HG03520 (cell line): Measurements from ENCODE around the gene RAPGEF3.
A peak's percentile ranks its signal among the peaks of the same experiment; 100 is the strongest.

Source experiments
- ATAC-seq: cut with Tn5 transposase; IDR thresholded peaks from one replicate; pipeline ENCODE4 v1.9.1; 2021; ENCODE audit warnings: mild to moderate bottlenecking, moderate library complexity; ENCODE audit not compliant: unreplicated experiment

The RAPGEF3 gene

GRCh38 chr12:47790676-47791350 is 32.1 kb upstream of the RAPGEF3 start:
- no peak for ATAC-seq

GRCh38 chr12:47789712-47790489 is 31.2 kb upstream of the RAPGEF3 start:
- ATAC-seq = no peak

GRCh38 chr12:47789141-47789540 is 30.5 kb upstream of the RAPGEF3 start:
- no peak for ATAC-seq

- no peak for ATAC-seq
These were observed 29.1 kb upstream of the RAPGEF3 start for GRCh38 chr12:47787596-47788319.

GRCh38 chr12:47786662-47787280 is 28.1 kb upstream of the RAPGEF3 start:
- ATAC-seq = no peak

GRCh38 chr12:47785887-47786661 is 27.4 kb upstream of the RAPGEF3 start:
- no peak for ATAC-seq

GRCh38 chr12:47785036-47785886 is 26.6 kb upstream of the RAPGEF3 start:
- no peak for ATAC-seq

GRCh38 chr12:47783821-47784819 is 25.4 kb upstream of the RAPGEF3 start:
- ATAC-seq = no peak

- no peak for ATAC-seq
These were observed 24.5 kb upstream of the RAPGEF3 start for GRCh38 chr12:47783024-47783755.

GRCh38 chr12:47782372-47782770 is 23.7 kb upstream of the RAPGEF3 start:
- no peak for ATAC-seq

- no peak for ATAC-seq
These were observed 23.0 kb upstream of the RAPGEF3 start for GRCh38 chr12:47781479-47782371.

- ATAC-seq = no peak
These were observed 21.3 kb upstream of the RAPGEF3 start for GRCh38 chr12:47779943-47780504.

GRCh38 chr12:47779301-47779942 is 20.7 kb upstream of the RAPGEF3 start:
- ATAC-seq = peak; percentile 89

GRCh38 chr12:47778881-47779280 is 20.2 kb upstream of the RAPGEF3 start:
- ATAC-seq = no peak

- no peak for ATAC-seq
These were observed 19.3 kb upstream of the RAPGEF3 start for GRCh38 chr12:47777741-47778558.
